ENCODE data around the gene CIPC. TPM values are rescaled to one million over a fixed set of nuclear protein-coding genes. Genes with fewer than 3 reads are reported as not detected.
A peak's percentile ranks its signal among the peaks of the same experiment; 100 is the strongest.

Gene CIPC
- total and polyA plus RNA-seq, 2 donors (not counting 1 experiment from before 2014, with no cell fraction given), result 13.3 to 47.0 TPM

DNA sequence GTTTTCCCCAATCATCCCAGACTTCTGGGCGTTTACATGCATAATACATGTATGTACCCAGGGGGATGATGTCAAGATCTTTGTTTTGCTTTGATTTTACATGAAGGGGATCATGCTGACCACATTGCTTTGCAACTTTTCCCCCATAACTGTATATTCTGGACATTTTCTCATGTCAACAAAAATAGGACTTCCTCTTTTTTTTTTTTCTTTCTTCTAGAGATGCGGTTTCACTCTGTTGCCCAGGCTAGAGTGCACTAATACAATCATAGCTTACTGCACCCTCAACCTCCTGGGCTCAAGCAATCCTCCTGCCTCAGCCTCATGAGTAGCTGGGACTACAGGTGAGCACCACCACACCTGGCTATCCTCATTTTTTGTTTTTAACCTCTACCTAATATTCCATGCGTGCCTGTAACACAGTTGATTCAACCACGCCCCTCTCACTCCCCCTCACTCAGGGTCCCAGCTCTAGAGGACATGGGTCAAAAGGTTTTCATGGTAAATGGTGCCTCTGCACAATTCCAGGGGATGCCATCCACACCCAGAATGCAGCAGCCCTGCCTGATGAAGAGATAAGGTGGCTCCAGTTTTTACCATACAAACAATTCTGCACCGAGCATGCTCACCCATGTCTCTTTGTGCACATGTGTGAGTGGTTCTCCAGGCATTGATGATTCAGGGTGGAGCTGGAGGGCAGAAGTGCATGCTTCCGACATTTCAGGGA is 32.0 kb upstream of the CIPC start:
- H3K4me3 ChIP-seq (ENCODE audit: control extremely low read depth in 1 of 5, extremely low read depth in 1 of 5, insufficient read depth in 1 of 5, low read depth in 2 of 5, low read length in 4 of 5), result no peak overlapping the region
- no peak overlapping the region for H3K9ac ChIP-seq (ENCODE audit: low read length)
- no peak overlapping the region for H3K27ac ChIP-seq (ENCODE audit: low read length in 2 of 2)
- peak overlapping the region; percentile 3 for H3K4me3 Mint-ChIP-seq
- peaks cover 25 to 32% of the 10 kb centered on the region in 2 donors for H3K4me1 ChIP-seq (ENCODE audit: control insufficient read depth in 2 of 2, insufficient read depth in 2 of 2, low read length in 2 of 2)
- intact Hi-C loops (cut with micrococcal nuclease), result no loop called here
- H3K4me2 ChIP-seq (replicated peaks; ENCODE audit: low read depth, low read length, poor library complexity, severe bottlenecking), result peak overlapping the region; percentile 53
- TF ChIP-seq, protein P1, sequence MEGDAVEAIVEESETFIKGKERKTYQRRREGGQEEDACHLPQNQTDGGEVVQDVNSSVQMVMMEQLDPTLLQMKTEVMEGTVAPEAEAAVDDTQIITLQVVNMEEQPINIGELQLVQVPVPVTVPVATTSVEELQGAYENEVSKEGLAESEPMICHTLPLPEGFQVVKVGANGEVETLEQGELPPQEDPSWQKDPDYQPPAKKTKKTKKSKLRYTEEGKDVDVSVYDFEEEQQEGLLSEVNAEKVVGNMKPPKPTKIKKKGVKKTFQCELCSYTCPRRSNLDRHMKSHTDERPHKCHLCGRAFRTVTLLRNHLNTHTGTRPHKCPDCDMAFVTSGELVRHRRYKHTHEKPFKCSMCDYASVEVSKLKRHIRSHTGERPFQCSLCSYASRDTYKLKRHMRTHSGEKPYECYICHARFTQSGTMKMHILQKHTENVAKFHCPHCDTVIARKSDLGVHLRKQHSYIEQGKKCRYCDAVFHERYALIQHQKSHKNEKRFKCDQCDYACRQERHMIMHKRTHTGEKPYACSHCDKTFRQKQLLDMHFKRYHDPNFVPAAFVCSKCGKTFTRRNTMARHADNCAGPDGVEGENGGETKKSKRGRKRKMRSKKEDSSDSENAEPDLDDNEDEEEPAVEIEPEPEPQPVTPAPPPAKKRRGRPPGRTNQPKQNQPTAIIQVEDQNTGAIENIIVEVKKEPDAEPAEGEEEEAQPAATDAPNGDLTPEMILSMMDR (IDR thresholded peaks at IDR 0.05), result no peak
- TF ChIP-seq EZH2 (IDR thresholded peaks at IDR 0.05; ENCODE audit: borderline replicate concordance, insufficient read depth, low read depth, low read length, poor library complexity, severe bottlenecking), result no peak
- no peaks in the 10 kb centered on the region for H3K79me2 ChIP-seq (ENCODE audit: control insufficient read depth, insufficient read depth, low read length)
- H3K9me3 Mint-ChIP-seq (ENCODE audit: insufficient read depth), result no peaks in the 10 kb centered on the region
- H3K27ac Mint-ChIP-seq, result no peak overlapping the region
- H4K20me1 ChIP-seq (ENCODE audit: control insufficient read depth, insufficient read depth, low read length, poor library complexity, severe bottlenecking), result no peaks in the 10 kb centered on the region
- POLR2A ChIA-PET, result interaction anchor here (0.6 to 1.5 kb wide), 4 partner anchors 11 to 151 kb away, joined by 3 to 4 read pairs (median 3); no protein-coding TSS in a partner anchor
- CTCF ChIA-PET, result interaction anchor here (0.7 to 17.0 kb wide), 7 partner anchors 12 to 356 kb away, joined by 3 to 489 read pairs (median 10); no protein-coding TSS in a partner anchor
- peaks cover 24% of the 10 kb centered on the region for H3K4me1 Mint-ChIP-seq
- no peaks in the 10 kb centered on the region for H3K9me3 ChIP-seq (ENCODE audit: control extremely low read depth in 1 of 3, control insufficient read depth in 2 of 3, insufficient read depth in 1 of 3, low read length in 2 of 3)
- ATAC-seq (ENCODE audit: low read depth) (no peak), DNase-seq (peak; percentile 35)
- no peak overlapping the region for H2AFZ ChIP-seq (ENCODE audit: insufficient read depth, low read depth, low read length, poor library complexity, severe bottlenecking)
- H3K27me3 ChIP-seq (replicated peaks in 1 of 4; ENCODE audit: control extremely low read depth in 1 of 4, control insufficient read depth in 3 of 4, insufficient read depth in 4 of 4, low read length in 3 of 4), result peaks cover 0 to 22% (median 3%) of the 10 kb centered on the region in 4 experiments
- no peaks in the 10 kb centered on the region for H3K27me3 Mint-ChIP-seq
- no peaks in the 10 kb centered on the region for H3K36me3 ChIP-seq (replicated peaks in 1 of 2; ENCODE audit: control extremely low read depth in 1 of 2, control insufficient read depth in 1 of 2, extremely low read depth in 1 of 2, insufficient read depth in 2 of 2, low read length in 1 of 2)
- WGBS (ENCODE audit: insufficient coverage), result 72% methylated on average over 3 of the region's 6 CpGs

Measured in B cell (primary cell).